ENCODE data around the gene DACT2. TPM values are rescaled to one million over a fixed set of nuclear protein-coding genes. Genes with fewer than 3 reads are reported as not detected.

DACT2 gene
- total RNA-seq, 1 experiment from 2014 or later, result not detected

DNA sequence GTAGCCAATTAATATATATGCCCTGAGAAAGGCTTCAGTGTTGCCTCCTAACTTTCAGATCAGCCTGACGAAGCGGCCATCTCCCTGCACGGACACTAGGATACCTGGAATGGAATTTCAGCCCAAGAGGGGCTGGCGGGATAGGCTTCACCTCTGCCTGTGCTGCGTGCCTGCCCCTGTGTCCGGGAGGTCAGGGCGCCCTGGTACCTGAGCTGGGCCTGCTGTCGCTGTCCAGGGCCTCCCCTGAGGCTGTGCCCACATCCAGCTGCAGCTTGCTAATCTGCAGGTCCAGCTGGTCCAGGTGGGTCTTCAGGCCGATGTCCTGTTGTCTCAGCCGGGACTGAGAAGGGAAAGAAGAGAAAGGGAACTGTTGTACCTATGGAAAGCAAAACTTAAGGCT is 8.6 kb downstream of the DACT2 start:
- TF ChIP-seq, protein P1, sequence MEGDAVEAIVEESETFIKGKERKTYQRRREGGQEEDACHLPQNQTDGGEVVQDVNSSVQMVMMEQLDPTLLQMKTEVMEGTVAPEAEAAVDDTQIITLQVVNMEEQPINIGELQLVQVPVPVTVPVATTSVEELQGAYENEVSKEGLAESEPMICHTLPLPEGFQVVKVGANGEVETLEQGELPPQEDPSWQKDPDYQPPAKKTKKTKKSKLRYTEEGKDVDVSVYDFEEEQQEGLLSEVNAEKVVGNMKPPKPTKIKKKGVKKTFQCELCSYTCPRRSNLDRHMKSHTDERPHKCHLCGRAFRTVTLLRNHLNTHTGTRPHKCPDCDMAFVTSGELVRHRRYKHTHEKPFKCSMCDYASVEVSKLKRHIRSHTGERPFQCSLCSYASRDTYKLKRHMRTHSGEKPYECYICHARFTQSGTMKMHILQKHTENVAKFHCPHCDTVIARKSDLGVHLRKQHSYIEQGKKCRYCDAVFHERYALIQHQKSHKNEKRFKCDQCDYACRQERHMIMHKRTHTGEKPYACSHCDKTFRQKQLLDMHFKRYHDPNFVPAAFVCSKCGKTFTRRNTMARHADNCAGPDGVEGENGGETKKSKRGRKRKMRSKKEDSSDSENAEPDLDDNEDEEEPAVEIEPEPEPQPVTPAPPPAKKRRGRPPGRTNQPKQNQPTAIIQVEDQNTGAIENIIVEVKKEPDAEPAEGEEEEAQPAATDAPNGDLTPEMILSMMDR (IDR thresholded peaks at IDR 0.05 in 2 of 3, conservative IDR thresholded peaks at IDR 0.05 in 1 of 3; ENCODE audit: borderline replicate concordance in 1 of 3, insufficient read depth in 1 of 3, low read depth in 2 of 3, low read length in 2 of 3), result no peak
- TF ChIP-seq TCF7L2 (IDR thresholded peaks at IDR 0.05; ENCODE audit: borderline replicate concordance, extremely low read depth, insufficient read depth, insufficient read length) (no peak), YY1 (IDR thresholded peaks at IDR 0.05; ENCODE audit: extremely low read depth, insufficient replicate concordance, low read depth, low read length) (no peak), POLR2AphosphoS5 (IDR thresholded peaks at IDR 0.05; ENCODE audit: low read depth, low read length) (no peak), POLR2A (IDR thresholded peaks at IDR 0.05; ENCODE audit: borderline replicate concordance, extremely low read depth, insufficient read depth, insufficient read length) (no peak), EGR1 (IDR thresholded peaks at IDR 0.05; ENCODE audit: low read depth) (no peak), ELF1 (IDR thresholded peaks at IDR 0.05; ENCODE audit: borderline replicate concordance, low read depth) (no peak), SIN3A (IDR thresholded peaks at IDR 0.05; ENCODE audit: low read depth) (no peak), EZH2 (IDR thresholded peaks at IDR 0.05) (no peak), SRF (IDR thresholded peaks at IDR 0.05; ENCODE audit: low read depth) (no peak), CBX3 (IDR thresholded peaks at IDR 0.05; ENCODE audit: low read depth) (no peak), EZH2phosphoT487 (IDR thresholded peaks at IDR 0.05; ENCODE audit: borderline replicate concordance) (no peak), FOSL1 (IDR thresholded peaks at IDR 0.05; ENCODE audit: low read depth) (no peak), ZFX (IDR thresholded peaks at IDR 0.05) (no peak), ZNF274 (IDR thresholded peaks at IDR 0.05; ENCODE audit: low read depth, low read length) (no peak), RAD21 (IDR thresholded peaks at IDR 0.05; ENCODE audit: low read depth) (no peak)
- TF ChIP-seq, protein P2, sequence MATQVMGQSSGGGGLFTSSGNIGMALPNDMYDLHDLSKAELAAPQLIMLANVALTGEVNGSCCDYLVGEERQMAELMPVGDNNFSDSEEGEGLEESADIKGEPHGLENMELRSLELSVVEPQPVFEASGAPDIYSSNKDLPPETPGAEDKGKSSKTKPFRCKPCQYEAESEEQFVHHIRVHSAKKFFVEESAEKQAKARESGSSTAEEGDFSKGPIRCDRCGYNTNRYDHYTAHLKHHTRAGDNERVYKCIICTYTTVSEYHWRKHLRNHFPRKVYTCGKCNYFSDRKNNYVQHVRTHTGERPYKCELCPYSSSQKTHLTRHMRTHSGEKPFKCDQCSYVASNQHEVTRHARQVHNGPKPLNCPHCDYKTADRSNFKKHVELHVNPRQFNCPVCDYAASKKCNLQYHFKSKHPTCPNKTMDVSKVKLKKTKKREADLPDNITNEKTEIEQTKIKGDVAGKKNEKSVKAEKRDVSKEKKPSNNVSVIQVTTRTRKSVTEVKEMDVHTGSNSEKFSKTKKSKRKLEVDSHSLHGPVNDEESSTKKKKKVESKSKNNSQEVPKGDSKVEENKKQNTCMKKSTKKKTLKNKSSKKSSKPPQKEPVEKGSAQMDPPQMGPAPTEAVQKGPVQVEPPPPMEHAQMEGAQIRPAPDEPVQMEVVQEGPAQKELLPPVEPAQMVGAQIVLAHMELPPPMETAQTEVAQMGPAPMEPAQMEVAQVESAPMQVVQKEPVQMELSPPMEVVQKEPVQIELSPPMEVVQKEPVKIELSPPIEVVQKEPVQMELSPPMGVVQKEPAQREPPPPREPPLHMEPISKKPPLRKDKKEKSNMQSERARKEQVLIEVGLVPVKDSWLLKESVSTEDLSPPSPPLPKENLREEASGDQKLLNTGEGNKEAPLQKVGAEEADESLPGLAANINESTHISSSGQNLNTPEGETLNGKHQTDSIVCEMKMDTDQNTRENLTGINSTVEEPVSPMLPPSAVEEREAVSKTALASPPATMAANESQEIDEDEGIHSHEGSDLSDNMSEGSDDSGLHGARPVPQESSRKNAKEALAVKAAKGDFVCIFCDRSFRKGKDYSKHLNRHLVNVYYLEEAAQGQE (IDR thresholded peaks at IDR 0.05; ENCODE audit: low read depth), result no peak
- TF ChIP-seq, protein P3, sequence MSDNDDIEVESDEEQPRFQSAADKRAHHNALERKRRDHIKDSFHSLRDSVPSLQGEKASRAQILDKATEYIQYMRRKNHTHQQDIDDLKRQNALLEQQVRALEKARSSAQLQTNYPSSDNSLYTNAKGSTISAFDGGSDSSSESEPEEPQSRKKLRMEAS (IDR thresholded peaks at IDR 0.05), result no peak
- Histone ChIP-seq H4K20me1 (ENCODE audit: insufficient read depth) (no peaks in the 10 kb centered on the region), H3K9me2 (ENCODE audit: insufficient read depth) (no peaks in the 10 kb centered on the region), H3K9me3 (ENCODE audit: control insufficient read depth in 1 of 2, insufficient read depth in 1 of 2, low read depth in 1 of 2, low read length in 2 of 2) (no peaks in the 10 kb centered on the region), H3K9ac (ENCODE audit: low read length) (no peak overlapping the region), H3K36me3 (ENCODE audit: control insufficient read depth in 1 of 2, insufficient read depth in 2 of 2, low read length in 2 of 2) (no peaks in the 10 kb centered on the region), H3K4me1 (ENCODE audit: control insufficient read depth in 1 of 2, insufficient read depth in 2 of 2, low read length in 2 of 2) (no peaks in the 10 kb centered on the region), H2AFZ (ENCODE audit: low read depth, low read length, poor library complexity, severe bottlenecking) (no peak overlapping the region), H3K27ac (ENCODE audit: low read depth, low read length) (no peak overlapping the region), H3K4me3 (replicated peaks in 1 of 2; ENCODE audit: low read depth in 1 of 2, low read length in 2 of 2) (no peak overlapping the region), H3K27me3 (ENCODE audit: insufficient read depth, low read length) (no peaks in the 10 kb centered on the region), H3K4me2 (ENCODE audit: low read length) (no peak overlapping the region), H3K79me2 (ENCODE audit: insufficient read depth, low read length) (no peaks in the 10 kb centered on the region)
- no peak for ATAC-seq
- DNase-seq (ENCODE audit: low read depth, low spot score), result no peak
- RAD21 ChIA-PET (ENCODE audit: low non-redundant PET in 1 of 2, low total read pairs in 2 of 2, uncharacterized antibody in 2 of 2, unreplicated experiment in 2 of 2), result no interaction called here
- no TSS peak for BruUV-seq (replicated peaks)
- CTCF ChIA-PET, result no interaction called here
- POLR2A ChIA-PET, result no interaction called here
- intact Hi-C loops (cut with micrococcal nuclease), result no loop called here

Measured in HCT116 (cell line).